Transverse colon (tissue), 4 donors: ENCODE measurements around the gene WDR41.

ENCODE experiments used
- POLR2A ChIP-seq: fragments of 450-650 bp; IDR thresholded peaks from one replicate; pipeline ENCODE4 v1.6.1; 2016; ENCODE audit warnings: antibody characterized with exemption, mild to moderate bottlenecking, moderate library complexity
- POLR2AphosphoS5 ChIP-seq, 3 donors: sonication (generic); formaldehyde crosslinking; IDR thresholded peaks; one replicate each; pipeline ENCODE4 v1.6.1; 2016; ENCODE audit warnings: antibody characterized with exemption in 3 of 3
- TF ChIP-seq, protein P1 (sequence below), 5 experiments: fragments of 200-600 bp in 3 of 5; fragments of 450-650 bp in 2 of 5; sonication (generic) in 3 of 5; IDR thresholded peaks; 1 replicate in 2 of 5; 2 replicates in 3 of 5; pipeline ENCODE4 v1.5.1; 2016 to 2017; ENCODE audit warnings: antibody characterized with exemption in 5 of 5, inconsistent platforms in 3 of 5, mild to moderate bottlenecking in 2 of 5, moderate library complexity in 1 of 5

DNA sequence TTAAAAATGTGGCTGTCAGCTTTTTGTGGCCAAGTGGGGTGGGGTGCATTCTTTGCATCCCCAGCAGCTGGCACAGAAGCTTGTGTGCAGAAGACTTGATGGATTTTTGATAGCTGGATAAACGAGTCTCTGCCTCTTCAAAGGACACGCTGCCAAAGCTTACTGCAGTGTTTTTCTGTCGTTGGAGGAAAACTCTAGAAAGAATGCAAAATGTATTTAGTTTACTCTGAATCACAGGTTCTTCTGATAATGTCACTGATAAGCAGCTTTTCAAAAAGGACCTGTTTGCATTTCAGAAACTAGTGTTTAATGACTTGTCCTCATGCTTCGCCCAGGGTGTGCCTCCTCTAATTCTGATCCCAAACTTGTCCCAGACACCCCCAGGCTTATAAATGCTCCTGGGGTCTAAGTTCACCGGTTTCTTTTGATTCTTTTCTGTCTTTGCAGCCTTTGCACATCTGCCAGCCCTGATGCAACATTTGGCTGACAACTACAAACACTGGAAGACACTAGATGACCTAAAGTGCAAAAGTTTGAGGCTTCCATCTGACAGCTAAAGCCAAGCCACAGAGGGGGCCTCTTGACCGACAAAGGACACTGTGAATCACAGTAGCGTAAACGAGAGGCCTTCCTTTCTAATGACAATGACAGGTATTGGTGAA lies 66.0 kb downstream of the WDR41 start:
- no peak for TF ChIP-seq POLR2A
- TF ChIP-seq, protein P1, sequence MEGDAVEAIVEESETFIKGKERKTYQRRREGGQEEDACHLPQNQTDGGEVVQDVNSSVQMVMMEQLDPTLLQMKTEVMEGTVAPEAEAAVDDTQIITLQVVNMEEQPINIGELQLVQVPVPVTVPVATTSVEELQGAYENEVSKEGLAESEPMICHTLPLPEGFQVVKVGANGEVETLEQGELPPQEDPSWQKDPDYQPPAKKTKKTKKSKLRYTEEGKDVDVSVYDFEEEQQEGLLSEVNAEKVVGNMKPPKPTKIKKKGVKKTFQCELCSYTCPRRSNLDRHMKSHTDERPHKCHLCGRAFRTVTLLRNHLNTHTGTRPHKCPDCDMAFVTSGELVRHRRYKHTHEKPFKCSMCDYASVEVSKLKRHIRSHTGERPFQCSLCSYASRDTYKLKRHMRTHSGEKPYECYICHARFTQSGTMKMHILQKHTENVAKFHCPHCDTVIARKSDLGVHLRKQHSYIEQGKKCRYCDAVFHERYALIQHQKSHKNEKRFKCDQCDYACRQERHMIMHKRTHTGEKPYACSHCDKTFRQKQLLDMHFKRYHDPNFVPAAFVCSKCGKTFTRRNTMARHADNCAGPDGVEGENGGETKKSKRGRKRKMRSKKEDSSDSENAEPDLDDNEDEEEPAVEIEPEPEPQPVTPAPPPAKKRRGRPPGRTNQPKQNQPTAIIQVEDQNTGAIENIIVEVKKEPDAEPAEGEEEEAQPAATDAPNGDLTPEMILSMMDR (IDR thresholded peaks at IDR 0.05), result no peak
- no peak for TF ChIP-seq POLR2AphosphoS5 (IDR thresholded peaks at IDR 0.05)
